ENCODE measurements around the gene BORCS6. TPM values are rescaled to one million over a fixed set of nuclear protein-coding genes. Genes with fewer than 3 reads are reported as not detected.

BORCS6 gene
- total and polyA plus RNA-seq, 2 of the 13 experiments (the other 11 are each of a cell fraction or from before 2014, with no cell fraction given): 2.0 to 5.1 TPM

DNA sequence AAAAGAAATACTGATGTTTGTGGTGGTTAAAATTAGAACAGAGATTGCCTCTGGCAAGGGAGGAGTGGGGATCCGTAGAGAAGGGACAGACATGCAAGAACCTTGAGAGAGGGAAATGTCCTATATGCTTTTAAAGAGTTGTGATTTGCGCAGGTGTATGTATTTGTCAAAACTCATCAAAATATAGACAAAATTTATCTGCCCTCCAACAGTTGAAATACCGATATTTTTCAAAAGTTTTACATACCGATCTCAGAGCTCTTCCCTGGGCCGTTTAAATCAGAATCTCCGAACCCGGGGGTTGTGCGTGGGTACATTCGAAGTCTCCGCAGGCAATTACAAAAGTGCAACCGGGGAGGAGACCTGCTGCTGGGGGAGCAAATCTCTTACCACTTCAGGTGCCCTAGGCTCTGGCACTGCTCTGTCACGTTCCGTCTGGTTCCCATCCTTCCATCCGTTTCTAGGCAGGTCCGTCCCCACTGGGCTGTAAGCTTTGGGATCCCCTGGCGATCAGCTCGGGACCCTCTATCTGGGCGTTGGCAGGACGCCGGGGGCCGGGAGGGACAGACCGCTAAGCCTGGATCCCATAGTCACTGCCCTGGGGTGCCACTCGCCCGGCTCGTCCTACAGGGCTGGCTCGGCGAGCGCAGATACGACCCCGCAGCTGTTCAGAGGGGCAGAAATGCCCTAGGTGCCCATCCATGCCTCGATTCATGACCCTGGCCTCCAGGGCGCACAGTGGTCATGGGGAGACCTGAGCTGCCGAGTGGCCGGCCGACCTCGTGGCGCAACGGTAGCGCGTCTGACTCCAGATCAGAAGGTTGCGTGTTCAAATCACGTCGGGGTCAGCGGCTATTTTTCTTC, 4.2 kb downstream of the BORCS6 start:
- DNase-seq (ENCODE audit: low spot score): peak; percentile 65
- no peak; the same call in 1 of the 2 replicates for TF ChIP-seq ZNF44 (CRISPR knock-in tag; IDR thresholded peaks at IDR 0.05)
- TF ChIP-seq ZNF572 (CRISPR knock-in tag; IDR thresholded peaks at IDR 0.05): peak; percentile 65; the same call in 1 of the 2 replicates
- TF ChIP-seq, protein P1, sequence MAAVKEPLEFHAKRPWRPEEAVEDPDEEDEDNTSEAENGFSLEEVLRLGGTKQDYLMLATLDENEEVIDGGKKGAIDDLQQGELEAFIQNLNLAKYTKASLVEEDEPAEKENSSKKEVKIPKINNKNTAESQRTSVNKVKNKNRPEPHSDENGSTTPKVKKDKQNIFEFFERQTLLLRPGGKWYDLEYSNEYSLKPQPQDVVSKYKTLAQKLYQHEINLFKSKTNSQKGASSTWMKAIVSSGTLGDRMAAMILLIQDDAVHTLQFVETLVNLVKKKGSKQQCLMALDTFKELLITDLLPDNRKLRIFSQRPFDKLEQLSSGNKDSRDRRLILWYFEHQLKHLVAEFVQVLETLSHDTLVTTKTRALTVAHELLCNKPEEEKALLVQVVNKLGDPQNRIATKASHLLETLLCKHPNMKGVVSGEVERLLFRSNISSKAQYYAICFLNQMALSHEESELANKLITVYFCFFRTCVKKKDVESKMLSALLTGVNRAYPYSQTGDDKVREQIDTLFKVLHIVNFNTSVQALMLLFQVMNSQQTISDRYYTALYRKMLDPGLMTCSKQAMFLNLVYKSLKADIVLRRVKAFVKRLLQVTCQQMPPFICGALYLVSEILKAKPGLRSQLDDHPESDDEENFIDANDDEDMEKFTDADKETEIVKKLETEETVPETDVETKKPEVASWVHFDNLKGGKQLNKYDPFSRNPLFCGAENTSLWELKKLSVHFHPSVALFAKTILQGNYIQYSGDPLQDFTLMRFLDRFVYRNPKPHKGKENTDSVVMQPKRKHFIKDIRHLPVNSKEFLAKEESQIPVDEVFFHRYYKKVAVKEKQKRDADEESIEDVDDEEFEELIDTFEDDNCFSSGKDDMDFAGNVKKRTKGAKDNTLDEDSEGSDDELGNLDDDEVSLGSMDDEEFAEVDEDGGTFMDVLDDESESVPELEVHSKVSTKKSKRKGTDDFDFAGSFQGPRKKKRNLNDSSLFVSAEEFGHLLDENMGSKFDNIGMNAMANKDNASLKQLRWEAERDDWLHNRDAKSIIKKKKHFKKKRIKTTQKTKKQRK (IDR thresholded peaks at IDR 0.05; ENCODE audit: low read length): no peak
- TF ChIP-seq ZC3H4 (CRISPR knock-in tag; IDR thresholded peaks at IDR 0.05; ENCODE audit: borderline replicate concordance): no peak
- TF ChIP-seq PHF21A (CRISPR knock-in tag; IDR thresholded peaks at IDR 0.05): peak; percentile 78; the same call in 1 of the 2 replicates
- no peak for TF ChIP-seq SRSF9 (IDR thresholded peaks at IDR 0.05; ENCODE audit: borderline replicate concordance, insufficient read depth, low read depth, low read length, poor library complexity, severe bottlenecking)
- TF ChIP-seq MEIS2 (CRISPR knock-in tag; IDR thresholded peaks at IDR 0.05): 0 out of 2 replicates have a peak, but pooled peaks have one; percentile 40
- no peak for TF ChIP-seq SMYD3 (CRISPR knock-in tag; IDR thresholded peaks at IDR 0.05)
- no peak for TF ChIP-seq ZNF510 (CRISPR knock-in tag; IDR thresholded peaks at IDR 0.05; ENCODE audit: low read depth)
- no peak for TF ChIP-seq ZKSCAN1 (IDR thresholded peaks at IDR 0.05; ENCODE audit: low read length)
- no peak for TF ChIP-seq TCF7L2 (IDR thresholded peaks at IDR 0.05; ENCODE audit: low read depth, low read length)
- TF ChIP-seq CBFB (CRISPR knock-in tag; IDR thresholded peaks at IDR 0.05): peak; percentile 44; the same call in 1 of the 2 replicates
- no peak for TF ChIP-seq ZNF496 (CRISPR knock-in tag; IDR thresholded peaks at IDR 0.05; ENCODE audit: insufficient replicate concordance)
- peak; percentile 46; the same call in 1 of the 2 replicates for TF ChIP-seq ZNF232 (CRISPR knock-in tag; IDR thresholded peaks at IDR 0.05; ENCODE audit: borderline replicate concordance)
- TF ChIP-seq ZNF772 (CRISPR knock-in tag; IDR thresholded peaks at IDR 0.05): no peak; the same call in 1 of the 2 replicates
- TF ChIP-seq KLF11 (CRISPR knock-in tag; IDR thresholded peaks at IDR 0.05): no peak
- TF ChIP-seq ZBTB1 (CRISPR knock-in tag; IDR thresholded peaks at IDR 0.05; ENCODE audit: borderline replicate concordance): no peak
- TF ChIP-seq GATAD2A (CRISPR knock-in tag; IDR thresholded peaks at IDR 0.05): peak; percentile 78
- TF ChIP-seq ZNF720 (CRISPR knock-in tag; IDR thresholded peaks at IDR 0.05): no peak
- TF ChIP-seq ZNF558 (CRISPR knock-in tag; IDR thresholded peaks at IDR 0.05; ENCODE audit: borderline replicate concordance): peak; percentile 94; the same call in 1 of the 2 replicates
- no peak for TF ChIP-seq SOX6 (IDR thresholded peaks at IDR 0.05)
- no peak for TF ChIP-seq SOX6 (CRISPR knock-in tag; IDR thresholded peaks at IDR 0.05)
- no peak for TF ChIP-seq DNMT1 (CRISPR knock-in tag; IDR thresholded peaks at IDR 0.05)

More for the DNA sequence above, 4.2 kb downstream of the BORCS6 start:
- in situ Hi-C loops (cut with HindIII; ENCODE audit: extremely low pct_ligation_motif_present, low pct_unique_long_range_greater_than_20kb): loop anchor here (5.0 to 10.0 kb wide), 2 partner anchors 36 to 61 kb away; partner anchors contain the start of gene HES7
- H3K9ac ChIP-seq (ENCODE audit: insufficient read depth, low read depth, low read length): peak overlapping the region; percentile 82
- peak overlapping the region; percentile 98 for H3K4me2 ChIP-seq (ENCODE audit: low read depth, low read length)
- intact Hi-C loops (cut with micrococcal nuclease; ENCODE audit: unreplicated experiment): loop anchor here (2.0 to 5.0 kb wide), 2 partner anchors 49 to 67 kb away; partner anchors contain the start of gene ALOXE3
- no peaks in the 10 kb centered on the region for H3K36me3 ChIP-seq (replicated peaks in 1 of 2; ENCODE audit: control insufficient read depth in 1 of 2, insufficient read depth in 2 of 2, low read length in 2 of 2)
- ChIA-PET POLR2A (interaction anchor here (0.8 to 9.9 kb wide), 7 partner anchors 11 to 110 kb away, joined by 3 to 160 read pairs (median 4); partner anchors contain the start of genes PFAS, SLC25A35 and TMEM107), CTCF (ENCODE audit: low intra/inter-chr PET ratio, low total read pairs) (interaction anchor here (0.8 to 1.3 kb wide), 2 partner anchors 47 to 65 kb away, joined by 3 to 6 read pairs; no protein-coding TSS in a partner anchor)
- peak overlapping the region; percentile 81 for H3K27ac ChIP-seq (ENCODE audit: extremely low read length, insufficient read depth, low read length)
- no peaks in the 10 kb centered on the region; a peak in 1 of 5 replicates for H3K27me3 ChIP-seq (ENCODE audit: control insufficient read depth in 1 of 2, insufficient read depth in 2 of 2, low read length in 2 of 2)
- ATAC-seq: no peak; the same call in 2 of the 3 replicates
- H4K20me1 ChIP-seq (ENCODE audit: insufficient read depth, low read length): peaks cover 6% of the 10 kb centered on the region
- peak overlapping the region; percentile 71 to 93 (median 87) for H3K4me3 ChIP-seq (replicated peaks in 1 of 3; ENCODE audit: insufficient read depth in 1 of 3, low read depth in 2 of 3, low read length in 3 of 3)
- 4% methylated on average over 27 of the region's 44 CpGs for WGBS (ENCODE audit: low lambda C conversion rate)
- H3K9me3 ChIP-seq (ENCODE audit: low read length): no peaks in the 10 kb centered on the region
- peak overlapping the region; percentile 94 for H2AFZ ChIP-seq (ENCODE audit: low read length)
- peaks cover 8% of the 10 kb centered on the region for H3K79me2 ChIP-seq (ENCODE audit: insufficient read depth, low read length)
- BruUV-seq (replicated peaks): no TSS peak
- H3K4me1 ChIP-seq (ENCODE audit: insufficient read depth, low read length): peaks cover 39% of the 10 kb centered on the region
- FAIRE-seq: peak; percentile 30

Measured in HepG2 (cell line).